HG02852 (cell line): ENCODE measurements around the gene PLLP.

Experiments
- ATAC-seq: cut with Tn5 transposase; IDR thresholded peaks from one replicate; pipeline ENCODE4 v1.9.1; 2021; ENCODE audit warnings: mild to moderate bottlenecking, moderate library complexity; ENCODE audit not compliant: unreplicated experiment

Gene PLLP

GRCh38 chr16:57303021-57303909 is 18.8 kb upstream of the PLLP start:
- no peak for ATAC-seq

- ATAC-seq: no peak
Measured at GRCh38 chr16:57301126-57301817, 16.8 kb upstream of the PLLP start.

- ATAC-seq: peak; percentile 78
Measured at GRCh38 chr16:57300387-57301125, 16.1 kb upstream of the PLLP start.

GRCh38 chr16:57299719-57300386 is 15.4 kb upstream of the PLLP start:
- ATAC-seq: peak; percentile 45

GRCh38 chr16:57299009-57299718 is 14.7 kb upstream of the PLLP start:
- ATAC-seq: peak; percentile 13

- ATAC-seq: no peak
Measured at GRCh38 chr16:57297856-57298255, 13.4 kb upstream of the PLLP start.

- no peak for ATAC-seq
Measured at GRCh38 chr16:57289391-57290257, 5.2 kb upstream of the PLLP start.

GRCh38 chr16:57285379-57285778 is 907 bp upstream of the PLLP start:
- ATAC-seq: no peak

GRCh38 chr16:57284952-57285363 is 486 bp upstream of the PLLP start:
- ATAC-seq: no peak

GRCh38 chr16:57283959-57284208 is 588 bp downstream of the PLLP start:
- ATAC-seq: no peak

- ATAC-seq: no peak
Measured at GRCh38 chr16:57283214-57283958, 1.1 kb downstream of the PLLP start.

GRCh38 chr16:57282510-57283213 is 1.8 kb downstream of the PLLP start:
- ATAC-seq: no peak

- ATAC-seq: no peak
Measured at GRCh38 chr16:57281791-57282190, 2.7 kb downstream of the PLLP start.

GRCh38 chr16:57279780-57280638 is 4.5 kb downstream of the PLLP start:
- no peak for ATAC-seq

- ATAC-seq: no peak
Measured at GRCh38 chr16:57278494-57278893, 6.0 kb downstream of the PLLP start.

- ATAC-seq: no peak
Measured at GRCh38 chr16:57277586-57277985, 6.9 kb downstream of the PLLP start.

GRCh38 chr16:57276596-57276995 is 7.9 kb downstream of the PLLP start:
- no peak for ATAC-seq
